Measurements from ENCODE around the gene HOOK2. TPM values are rescaled to one million over a fixed set of nuclear protein-coding genes. Genes with fewer than 3 reads are reported as not detected.

The HOOK2 gene
- total RNA-seq, 1 experiment from 2014 or later = 70.0 TPM

DNA sequence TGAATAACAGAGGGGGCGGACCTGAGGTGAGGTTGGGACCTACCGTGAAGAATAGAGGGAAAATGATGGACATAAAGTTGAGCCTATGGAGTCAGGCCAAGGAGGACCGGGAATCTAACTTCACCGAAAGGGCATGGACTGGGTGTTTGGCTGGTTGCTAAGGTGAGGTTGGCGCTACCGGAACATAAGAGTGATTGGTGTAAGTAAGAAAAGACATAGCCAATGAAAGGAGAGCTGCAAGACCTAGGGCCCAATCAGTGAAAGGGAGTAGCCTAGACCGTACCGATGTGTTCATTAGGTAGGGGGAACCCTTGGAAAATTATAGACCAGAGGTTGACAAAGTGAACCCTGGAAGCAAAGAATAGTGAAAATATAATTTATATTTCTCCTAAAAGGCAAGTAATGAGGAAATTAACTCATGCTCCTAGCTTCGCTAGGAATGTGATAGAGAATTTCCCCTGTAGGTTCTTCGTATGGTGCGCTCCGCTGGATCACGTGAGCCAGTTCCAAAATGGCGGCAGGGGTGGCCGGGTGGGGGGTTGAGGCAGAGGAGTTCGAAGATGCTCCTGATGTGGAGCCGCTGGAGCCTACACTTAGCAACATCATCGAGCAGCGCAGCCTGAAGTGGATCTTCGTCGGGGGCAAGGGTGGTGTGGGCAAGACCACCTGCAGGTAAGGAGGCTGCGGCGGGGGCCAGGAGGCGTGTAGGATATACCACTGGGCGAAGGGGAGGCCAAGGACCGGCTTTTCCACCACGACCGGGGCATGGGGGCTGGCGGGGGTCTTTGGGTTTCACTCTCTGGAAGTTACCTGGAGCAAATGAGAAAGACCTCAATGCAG, 38.1 kb downstream of the HOOK2 start, which contains the start of gene GET3:
TSS of gene GET3 (plus strand) at position 503 of the 840 bp plus-strand sequence. CDS start at position 512, 9 bp downstream.
- no peaks in the 10 kb centered on the region; the same call in 1 of the 2 replicates for H3K27me3 Mint-ChIP-seq (ENCODE audit: low read depth)
- peak; percentile 89 for DNase-seq (ENCODE audit: low spot score)
- peaks cover 25% of the 10 kb centered on the region for H3K4me1 Mint-ChIP-seq
- ChIA-PET POLR2A (interaction anchor here (0.6 to 5.3 kb wide), 6 partner anchors 14 to 153 kb away, joined by 3 to 44 read pairs (median 4); partner anchors contain the start of genes DNASE2 and TNPO2), CTCF (interaction anchor here (0.5 to 1.8 kb wide), 17 partner anchors 14 to 925 kb away, joined by 3 to 17 read pairs (median 4); partner anchors contain the start of genes BEST2 and HOOK2)
- peak; percentile 93 for ATAC-seq
- peaks cover 17% of the 10 kb centered on the region for H3K36me3 Mint-ChIP-seq
- peak within 1 kb of the TSS; percentile 99 for H3K27ac Mint-ChIP-seq
- no peaks in the 10 kb centered on the region for H3K9me3 Mint-ChIP-seq
- peak within 1 kb of the TSS; percentile 100 for H3K4me3 Mint-ChIP-seq
- TF ChIP-seq EMX1 (CRISPR knock-in tag; IDR thresholded peaks at IDR 0.05) (no peak), ZNF396 (CRISPR knock-in tag; IDR thresholded peaks at IDR 0.05; ENCODE audit: borderline replicate concordance) (no peak), RORB (CRISPR knock-in tag; IDR thresholded peaks at IDR 0.05) (no peak), TCF7 (CRISPR knock-in tag; IDR thresholded peaks at IDR 0.05; ENCODE audit: low read depth) (no peak), FOXK1 (CRISPR knock-in tag; IDR thresholded peaks at IDR 0.05) (peak; percentile 16; the same call in 1 of the 2 replicates), ETV6 (CRISPR knock-in tag; IDR thresholded peaks at IDR 0.05) (peak; percentile 57; the same call in 1 of the 2 replicates)
- TF ChIP-seq, protein P1, sequence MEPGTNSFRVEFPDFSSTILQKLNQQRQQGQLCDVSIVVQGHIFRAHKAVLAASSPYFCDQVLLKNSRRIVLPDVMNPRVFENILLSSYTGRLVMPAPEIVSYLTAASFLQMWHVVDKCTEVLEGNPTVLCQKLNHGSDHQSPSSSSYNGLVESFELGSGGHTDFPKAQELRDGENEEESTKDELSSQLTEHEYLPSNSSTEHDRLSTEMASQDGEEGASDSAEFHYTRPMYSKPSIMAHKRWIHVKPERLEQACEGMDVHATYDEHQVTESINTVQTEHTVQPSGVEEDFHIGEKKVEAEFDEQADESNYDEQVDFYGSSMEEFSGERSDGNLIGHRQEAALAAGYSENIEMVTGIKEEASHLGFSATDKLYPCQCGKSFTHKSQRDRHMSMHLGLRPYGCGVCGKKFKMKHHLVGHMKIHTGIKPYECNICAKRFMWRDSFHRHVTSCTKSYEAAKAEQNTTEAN (CRISPR knock-in tag; IDR thresholded peaks at IDR 0.05) = no peak
- TF ChIP-seq, protein P2, sequence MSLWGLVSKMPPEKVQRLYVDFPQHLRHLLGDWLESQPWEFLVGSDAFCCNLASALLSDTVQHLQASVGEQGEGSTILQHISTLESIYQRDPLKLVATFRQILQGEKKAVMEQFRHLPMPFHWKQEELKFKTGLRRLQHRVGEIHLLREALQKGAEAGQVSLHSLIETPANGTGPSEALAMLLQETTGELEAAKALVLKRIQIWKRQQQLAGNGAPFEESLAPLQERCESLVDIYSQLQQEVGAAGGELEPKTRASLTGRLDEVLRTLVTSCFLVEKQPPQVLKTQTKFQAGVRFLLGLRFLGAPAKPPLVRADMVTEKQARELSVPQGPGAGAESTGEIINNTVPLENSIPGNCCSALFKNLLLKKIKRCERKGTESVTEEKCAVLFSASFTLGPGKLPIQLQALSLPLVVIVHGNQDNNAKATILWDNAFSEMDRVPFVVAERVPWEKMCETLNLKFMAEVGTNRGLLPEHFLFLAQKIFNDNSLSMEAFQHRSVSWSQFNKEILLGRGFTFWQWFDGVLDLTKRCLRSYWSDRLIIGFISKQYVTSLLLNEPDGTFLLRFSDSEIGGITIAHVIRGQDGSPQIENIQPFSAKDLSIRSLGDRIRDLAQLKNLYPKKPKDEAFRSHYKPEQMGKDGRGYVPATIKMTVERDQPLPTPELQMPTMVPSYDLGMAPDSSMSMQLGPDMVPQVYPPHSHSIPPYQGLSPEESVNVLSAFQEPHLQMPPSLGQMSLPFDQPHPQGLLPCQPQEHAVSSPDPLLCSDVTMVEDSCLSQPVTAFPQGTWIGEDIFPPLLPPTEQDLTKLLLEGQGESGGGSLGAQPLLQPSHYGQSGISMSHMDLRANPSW (CRISPR knock-in tag; conservative IDR thresholded peaks at IDR 0.05; ENCODE audit: low read depth) = no peak
- TF ChIP-seq, protein P3, sequence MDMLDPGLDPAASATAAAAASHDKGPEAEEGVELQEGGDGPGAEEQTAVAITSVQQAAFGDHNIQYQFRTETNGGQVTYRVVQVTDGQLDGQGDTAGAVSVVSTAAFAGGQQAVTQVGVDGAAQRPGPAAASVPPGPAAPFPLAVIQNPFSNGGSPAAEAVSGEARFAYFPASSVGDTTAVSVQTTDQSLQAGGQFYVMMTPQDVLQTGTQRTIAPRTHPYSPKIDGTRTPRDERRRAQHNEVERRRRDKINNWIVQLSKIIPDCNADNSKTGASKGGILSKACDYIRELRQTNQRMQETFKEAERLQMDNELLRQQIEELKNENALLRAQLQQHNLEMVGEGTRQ (CRISPR knock-in tag; IDR thresholded peaks at IDR 0.05) = peak; percentile 99
- TF ChIP-seq, protein P4, sequence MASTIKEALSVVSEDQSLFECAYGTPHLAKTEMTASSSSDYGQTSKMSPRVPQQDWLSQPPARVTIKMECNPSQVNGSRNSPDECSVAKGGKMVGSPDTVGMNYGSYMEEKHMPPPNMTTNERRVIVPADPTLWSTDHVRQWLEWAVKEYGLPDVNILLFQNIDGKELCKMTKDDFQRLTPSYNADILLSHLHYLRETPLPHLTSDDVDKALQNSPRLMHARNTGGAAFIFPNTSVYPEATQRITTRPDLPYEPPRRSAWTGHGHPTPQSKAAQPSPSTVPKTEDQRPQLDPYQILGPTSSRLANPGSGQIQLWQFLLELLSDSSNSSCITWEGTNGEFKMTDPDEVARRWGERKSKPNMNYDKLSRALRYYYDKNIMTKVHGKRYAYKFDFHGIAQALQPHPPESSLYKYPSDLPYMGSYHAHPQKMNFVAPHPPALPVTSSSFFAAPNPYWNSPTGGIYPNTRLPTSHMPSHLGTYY (CRISPR knock-in tag; IDR thresholded peaks at IDR 0.05) = 0 out of 2 replicates have a peak, but pooled peaks have one; percentile 62
- TF ChIP-seq, protein P5, sequence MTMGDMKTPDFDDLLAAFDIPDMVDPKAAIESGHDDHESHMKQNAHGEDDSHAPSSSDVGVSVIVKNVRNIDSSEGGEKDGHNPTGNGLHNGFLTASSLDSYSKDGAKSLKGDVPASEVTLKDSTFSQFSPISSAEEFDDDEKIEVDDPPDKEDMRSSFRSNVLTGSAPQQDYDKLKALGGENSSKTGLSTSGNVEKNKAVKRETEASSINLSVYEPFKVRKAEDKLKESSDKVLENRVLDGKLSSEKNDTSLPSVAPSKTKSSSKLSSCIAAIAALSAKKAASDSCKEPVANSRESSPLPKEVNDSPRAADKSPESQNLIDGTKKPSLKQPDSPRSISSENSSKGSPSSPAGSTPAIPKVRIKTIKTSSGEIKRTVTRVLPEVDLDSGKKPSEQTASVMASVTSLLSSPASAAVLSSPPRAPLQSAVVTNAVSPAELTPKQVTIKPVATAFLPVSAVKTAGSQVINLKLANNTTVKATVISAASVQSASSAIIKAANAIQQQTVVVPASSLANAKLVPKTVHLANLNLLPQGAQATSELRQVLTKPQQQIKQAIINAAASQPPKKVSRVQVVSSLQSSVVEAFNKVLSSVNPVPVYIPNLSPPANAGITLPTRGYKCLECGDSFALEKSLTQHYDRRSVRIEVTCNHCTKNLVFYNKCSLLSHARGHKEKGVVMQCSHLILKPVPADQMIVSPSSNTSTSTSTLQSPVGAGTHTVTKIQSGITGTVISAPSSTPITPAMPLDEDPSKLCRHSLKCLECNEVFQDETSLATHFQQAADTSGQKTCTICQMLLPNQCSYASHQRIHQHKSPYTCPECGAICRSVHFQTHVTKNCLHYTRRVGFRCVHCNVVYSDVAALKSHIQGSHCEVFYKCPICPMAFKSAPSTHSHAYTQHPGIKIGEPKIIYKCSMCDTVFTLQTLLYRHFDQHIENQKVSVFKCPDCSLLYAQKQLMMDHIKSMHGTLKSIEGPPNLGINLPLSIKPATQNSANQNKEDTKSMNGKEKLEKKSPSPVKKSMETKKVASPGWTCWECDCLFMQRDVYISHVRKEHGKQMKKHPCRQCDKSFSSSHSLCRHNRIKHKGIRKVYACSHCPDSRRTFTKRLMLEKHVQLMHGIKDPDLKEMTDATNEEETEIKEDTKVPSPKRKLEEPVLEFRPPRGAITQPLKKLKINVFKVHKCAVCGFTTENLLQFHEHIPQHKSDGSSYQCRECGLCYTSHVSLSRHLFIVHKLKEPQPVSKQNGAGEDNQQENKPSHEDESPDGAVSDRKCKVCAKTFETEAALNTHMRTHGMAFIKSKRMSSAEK (CRISPR knock-in tag; IDR thresholded peaks at IDR 0.05; ENCODE audit: borderline replicate concordance) = peak; percentile 37; the same call in 1 of the 2 replicates
- TF ChIP-seq, protein P6, sequence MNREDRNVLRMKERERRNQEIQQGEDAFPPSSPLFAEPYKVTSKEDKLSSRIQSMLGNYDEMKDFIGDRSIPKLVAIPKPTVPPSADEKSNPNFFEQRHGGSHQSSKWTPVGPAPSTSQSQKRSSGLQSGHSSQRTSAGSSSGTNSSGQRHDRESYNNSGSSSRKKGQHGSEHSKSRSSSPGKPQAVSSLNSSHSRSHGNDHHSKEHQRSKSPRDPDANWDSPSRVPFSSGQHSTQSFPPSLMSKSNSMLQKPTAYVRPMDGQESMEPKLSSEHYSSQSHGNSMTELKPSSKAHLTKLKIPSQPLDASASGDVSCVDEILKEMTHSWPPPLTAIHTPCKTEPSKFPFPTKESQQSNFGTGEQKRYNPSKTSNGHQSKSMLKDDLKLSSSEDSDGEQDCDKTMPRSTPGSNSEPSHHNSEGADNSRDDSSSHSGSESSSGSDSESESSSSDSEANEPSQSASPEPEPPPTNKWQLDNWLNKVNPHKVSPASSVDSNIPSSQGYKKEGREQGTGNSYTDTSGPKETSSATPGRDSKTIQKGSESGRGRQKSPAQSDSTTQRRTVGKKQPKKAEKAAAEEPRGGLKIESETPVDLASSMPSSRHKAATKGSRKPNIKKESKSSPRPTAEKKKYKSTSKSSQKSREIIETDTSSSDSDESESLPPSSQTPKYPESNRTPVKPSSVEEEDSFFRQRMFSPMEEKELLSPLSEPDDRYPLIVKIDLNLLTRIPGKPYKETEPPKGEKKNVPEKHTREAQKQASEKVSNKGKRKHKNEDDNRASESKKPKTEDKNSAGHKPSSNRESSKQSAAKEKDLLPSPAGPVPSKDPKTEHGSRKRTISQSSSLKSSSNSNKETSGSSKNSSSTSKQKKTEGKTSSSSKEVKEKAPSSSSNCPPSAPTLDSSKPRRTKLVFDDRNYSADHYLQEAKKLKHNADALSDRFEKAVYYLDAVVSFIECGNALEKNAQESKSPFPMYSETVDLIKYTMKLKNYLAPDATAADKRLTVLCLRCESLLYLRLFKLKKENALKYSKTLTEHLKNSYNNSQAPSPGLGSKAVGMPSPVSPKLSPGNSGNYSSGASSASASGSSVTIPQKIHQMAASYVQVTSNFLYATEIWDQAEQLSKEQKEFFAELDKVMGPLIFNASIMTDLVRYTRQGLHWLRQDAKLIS (CRISPR knock-in tag; IDR thresholded peaks at IDR 0.05; ENCODE audit: borderline replicate concordance) = no peak
- TF ChIP-seq, protein P7, sequence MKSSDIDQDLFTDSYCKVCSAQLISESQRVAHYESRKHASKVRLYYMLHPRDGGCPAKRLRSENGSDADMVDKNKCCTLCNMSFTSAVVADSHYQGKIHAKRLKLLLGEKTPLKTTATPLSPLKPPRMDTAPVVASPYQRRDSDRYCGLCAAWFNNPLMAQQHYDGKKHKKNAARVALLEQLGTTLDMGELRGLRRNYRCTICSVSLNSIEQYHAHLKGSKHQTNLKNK (CRISPR knock-in tag; IDR thresholded peaks at IDR 0.05) = peak; percentile 57; the same call in 1 of the 2 replicates
- TF ChIP-seq, protein P8, sequence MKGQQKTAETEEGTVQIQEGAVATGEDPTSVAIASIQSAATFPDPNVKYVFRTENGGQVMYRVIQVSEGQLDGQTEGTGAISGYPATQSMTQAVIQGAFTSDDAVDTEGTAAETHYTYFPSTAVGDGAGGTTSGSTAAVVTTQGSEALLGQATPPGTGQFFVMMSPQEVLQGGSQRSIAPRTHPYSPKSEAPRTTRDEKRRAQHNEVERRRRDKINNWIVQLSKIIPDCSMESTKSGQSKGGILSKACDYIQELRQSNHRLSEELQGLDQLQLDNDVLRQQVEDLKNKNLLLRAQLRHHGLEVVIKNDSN (CRISPR knock-in tag; IDR thresholded peaks at IDR 0.05) = peak; percentile 99
